Naive thymus-derived CD4-positive, alpha-beta T cell (primary cell): ENCODE data around the gene ERBB3. TPM values are rescaled to one million over a fixed set of nuclear protein-coding genes. Genes with fewer than 3 reads are reported as not detected.

Experiments used
- ATAC-seq: fragments of 150-1000 bp; cut with Tn5 transposase; 2 replicates; pipeline ENCODE4 v1.10.0; 2021; ENCODE audit warnings: mild to moderate bottlenecking, moderate library complexity
- CTCF ChIA-PET: fragments of 350-600 bp; sonication (Branson Sonifier 250); formaldehyde crosslinking; loops from one replicate; lab custom pipeline; 2021; ENCODE audit warnings: antibody characterized with exemption; lab: Charles Lee
- POLR2A ChIA-PET: fragments of 350-600 bp; sonication (Branson Sonifier 250); formaldehyde crosslinking; loops from one replicate; lab custom pipeline; 2021; ENCODE audit warnings: antibody characterized with exemption, inconsistent platforms; lab: Charles Lee
- DNase-seq, 9 donors: peaks; one replicate each; pipeline versions ENCODE4 v3.0.0 to v3.0.0-alpha.2; 2020 to 2022; ENCODE audit warnings: mixed read lengths in 1 of 9
- H3K27ac ChIP-seq: one replicate; pipeline ENCODE4 v1.7.0; 2013; ENCODE audit warnings: mild to moderate bottlenecking, low read depth, low read length, moderate library complexity
- H3K27me3 ChIP-seq, 2 donors: one replicate each; pipeline ENCODE4 v1.7.0; 2013; ENCODE audit warnings: low read length in 2 of 2, mild to moderate bottlenecking in 2 of 2, moderate library complexity in 2 of 2; ENCODE audit not compliant: control insufficient read depth in 2 of 2, insufficient read depth in 2 of 2
- H3K36me3 ChIP-seq, 3 experiments: 1 replicate in 2 of 3; 2 replicates in 1 of 3; pipeline ENCODE4 v1.7.0; 2013; ENCODE audit warnings: low read length in 3 of 3, mild to moderate bottlenecking in 3 of 3, moderate library complexity in 1 of 3; ENCODE audit not compliant: insufficient read depth in 3 of 3, control insufficient read depth in 2 of 3
- H3K4me1 ChIP-seq, 2 donors: one replicate each; pipeline ENCODE4 v1.7.0; 2013; ENCODE audit warnings: low read length in 2 of 2, mild to moderate bottlenecking in 2 of 2, moderate library complexity in 1 of 2; ENCODE audit not compliant: control insufficient read depth in 2 of 2, insufficient read depth in 2 of 2
- H3K4me3 ChIP-seq: 2 replicates; pipeline ENCODE4 v1.7.0; 2013; ENCODE audit warnings: mild to moderate bottlenecking, low read length
- H3K9me3 ChIP-seq, 3 experiments: 1 replicate in 2 of 3; 2 replicates in 1 of 3; pipeline ENCODE4 v1.7.0; 2013; ENCODE audit warnings: low read length in 3 of 3; ENCODE audit not compliant: control insufficient read depth in 2 of 3
- H3K27ac Mint-ChIP-seq, 9 donors: one replicate each; pipeline ENCODE4 v1.8.0; 2020 to 2022; ENCODE audit warnings: mixed read lengths in 9 of 9, mild to moderate bottlenecking in 8 of 9, moderate library complexity in 5 of 9, inconsistent platforms in 2 of 9
- H3K27me3 Mint-ChIP-seq, 5 donors: one replicate each; pipeline ENCODE4 v1.8.0; 2021 to 2022; ENCODE audit warnings: mixed read lengths in 5 of 5, mild to moderate bottlenecking in 1 of 5
- H3K36me3 Mint-ChIP-seq, 5 donors: one replicate each; pipeline ENCODE4 v1.8.0; 2020 to 2022; ENCODE audit warnings: mixed read lengths in 5 of 5, mild to moderate bottlenecking in 3 of 5, inconsistent platforms in 1 of 5
- H3K4me1 Mint-ChIP-seq, 7 donors: one replicate each; pipeline ENCODE4 v1.8.0; 2020 to 2022; ENCODE audit warnings: mixed read lengths in 7 of 7, mild to moderate bottlenecking in 3 of 7, inconsistent platforms in 1 of 7
- H3K4me3 Mint-ChIP-seq, 10 donors: one replicate each; pipeline ENCODE4 v1.8.0; 2020 to 2022; ENCODE audit warnings: mild to moderate bottlenecking in 10 of 10, mixed read lengths in 10 of 10, moderate library complexity in 6 of 10, inconsistent platforms in 2 of 10
- H3K9me3 Mint-ChIP-seq, 11 donors: one replicate each; pipeline ENCODE4 v1.8.0; 2020 to 2022; ENCODE audit warnings: mixed read lengths in 11 of 11, mild to moderate bottlenecking in 4 of 11, inconsistent platforms in 1 of 11, moderate library complexity in 1 of 11
- intact Hi-C, 2 donors: fragments of 100-400 bp; cut with micrococcal nuclease; formaldehyde crosslinking; loops; one replicate each; pipeline ENCODE4 v1.15.1; 2023
- polyA plus RNA-seq, 2 donors: library from polyadenylated mRNA; unstranded; fragments of 300-500 nt; fragmentation: Illumina TruSeq; gene quantifications; one replicate each; pipeline ENCODE4 v1.2.3, GENCODE V29; 2021
- total RNA-seq, 6 experiments: library from RNA in 5 of 6; stranded (reverse) in 5 of 6; gene quantifications; 1 replicate in 5 of 6; 2 replicates in 1 of 6; pipeline ENCODE4 v1.2.3 and lab custom pipeline; 2021 to 2026

Gene ERBB3
- total and polyA plus RNA-seq, 7 experiments from 2014 or later, result 0.22 to 6.4 (median 1.6) TPM

DNA sequence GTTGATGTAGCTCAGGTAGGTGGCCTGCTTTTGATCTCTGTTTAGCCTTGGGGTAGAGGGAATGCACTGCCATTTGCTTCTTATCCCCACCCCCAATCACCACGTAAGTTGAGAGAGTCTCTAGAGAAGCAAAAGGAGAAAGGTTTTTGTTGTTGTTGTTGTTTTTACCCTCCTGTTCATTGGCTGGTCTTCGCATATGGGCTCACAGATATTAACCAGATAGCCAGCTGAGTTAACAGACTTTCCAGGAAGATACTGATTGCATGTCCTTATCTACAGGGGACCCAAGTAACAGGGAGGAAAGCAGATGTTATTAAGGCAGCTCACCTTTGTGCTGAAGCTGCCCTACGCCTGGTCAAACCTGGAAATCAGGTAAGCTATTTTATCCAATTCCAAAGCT is 27.3 kb downstream of the ERBB3 start:
- POLR2A ChIA-PET, result interaction anchor here (1.1 to 9.3 kb wide), 4 partner anchors 11 to 115 kb away, joined by 3 to 230 read pairs (median 6); partner anchors contain the start of genes RNF41, RPL41 and ZC3H10
- peaks cover 23 to 56% (median 24%) of the 10 kb centered on the region in 3 experiments for H3K36me3 ChIP-seq
- H3K36me3 Mint-ChIP-seq, result peaks cover 5 to 40% (median 25%) of the 10 kb centered on the region in 5 donors

DNA sequence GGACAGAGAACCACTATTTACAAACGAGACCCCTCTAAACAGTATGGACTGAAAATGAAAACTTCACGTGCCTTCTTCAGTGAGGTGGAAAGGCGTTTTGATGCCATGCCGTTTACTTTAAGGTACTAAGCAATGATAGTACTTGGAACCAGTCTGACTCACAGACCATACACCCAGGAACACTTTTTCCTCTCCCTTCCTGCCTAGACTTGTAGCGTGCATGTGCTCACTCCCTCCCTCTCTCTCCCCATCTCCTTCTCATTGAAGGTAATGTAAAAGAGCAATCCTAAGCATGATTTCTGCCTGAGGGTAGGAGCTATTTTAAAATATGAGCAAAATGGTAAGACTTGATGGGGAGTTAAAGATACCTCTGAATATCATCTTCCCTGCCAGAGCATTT is 30.6 kb downstream of the ERBB3 start:
- Mint-ChIP-seq H3K36me3 (peaks cover 6 to 54% (median 37%) of the 10 kb centered on the region in 5 donors), H3K9me3 (no peaks in the 10 kb centered on the region), H3K27ac (peak overlapping the region in 1 of 9 donors; percentile 44), H3K4me3 (no peak overlapping the region), H3K4me1 (peaks cover 7 to 40% (median 17%) of the 10 kb centered on the region in 7 donors), H3K27me3 (no peaks in the 10 kb centered on the region)
- H3K27me3 ChIP-seq, result no peaks in the 10 kb centered on the region
- ATAC-seq (no peak), DNase-seq (no peak)
- H3K4me3 ChIP-seq, result no peak overlapping the region
- intact Hi-C loops, result loop anchor here in 1 of 2 donors (10.0 kb wide), 1 partner anchor 524 kb away; the partner anchor contains the start of gene BAZ2A
- H3K27ac ChIP-seq, result no peak overlapping the region
- peaks cover 23 to 68% (median 24%) of the 10 kb centered on the region in 3 experiments for H3K36me3 ChIP-seq
- no peaks in the 10 kb centered on the region for H3K9me3 ChIP-seq
- ChIA-PET CTCF (no interaction called here), POLR2A (interaction anchor here (0.8 to 2.0 kb wide), 2 partner anchors 64 to 112 kb away, joined by 3 to 11 read pairs; no protein-coding TSS in a partner anchor)
- peaks cover 11 to 14% of the 10 kb centered on the region in 2 donors for H3K4me1 ChIP-seq

More for the DNA sequence above, 27.3 kb downstream of the ERBB3 start:
- no peaks in the 10 kb centered on the region for H3K27me3 Mint-ChIP-seq
- Histone ChIP-seq H3K27ac (peak overlapping the region; percentile 6), H3K9me3 (no peaks in the 10 kb centered on the region), H3K4me1 (peaks cover 26 to 28% of the 10 kb centered on the region in 2 donors), H3K27me3 (no peaks in the 10 kb centered on the region), H3K4me3 (no peak overlapping the region)
- DNase-seq (no peak), ATAC-seq (no peak)
- H3K4me3 Mint-ChIP-seq, result peak overlapping the region in 2 of 10 donors; percentile 10 to 25
- CTCF ChIA-PET, result interaction anchor here (0.5 to 1.8 kb wide), 5 partner anchors 9 to 184 kb away, joined by 3 to 6 read pairs (median 3); no protein-coding TSS in a partner anchor
- H3K4me1 Mint-ChIP-seq, result peaks cover 20 to 51% (median 41%) of the 10 kb centered on the region in 7 donors
- H3K9me3 Mint-ChIP-seq, result no peaks in the 10 kb centered on the region
- H3K27ac Mint-ChIP-seq, result peak overlapping the region in 4 of 9 donors; percentile 58 to 99 (median 78)
- intact Hi-C loops, result no loop called here

DNA sequence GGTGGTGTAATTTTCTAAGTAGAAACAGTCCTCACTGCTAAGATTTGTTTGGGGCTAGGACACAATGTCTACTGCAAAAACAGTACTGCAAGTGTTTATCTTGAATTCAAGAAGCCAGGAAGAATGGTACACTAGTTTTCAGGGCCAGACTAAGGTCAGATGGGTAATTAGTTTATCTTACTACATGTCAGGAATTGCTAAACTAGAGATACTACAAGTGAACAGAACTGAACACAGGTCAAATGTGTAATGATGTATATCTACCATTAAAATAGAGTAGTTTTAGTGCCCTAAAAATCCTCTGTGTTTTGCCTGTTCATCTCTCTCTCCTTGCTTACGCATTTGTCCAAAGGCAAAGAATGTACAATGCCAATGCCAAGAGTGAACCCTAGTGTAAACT is 34.1 kb downstream of the ERBB3 start:
- ATAC-seq (no peak), DNase-seq (no peak)
- POLR2A ChIA-PET, result interaction anchor here (1.9 to 2.6 kb wide), 2 partner anchors 10 to 12 kb away, joined by 4 to 20 read pairs; partner anchors contain the start of gene PA2G4
- Mint-ChIP-seq H3K4me1 (peaks cover 17 to 36% (median 20%) of the 10 kb centered on the region in 7 donors), H3K27me3 (no peaks in the 10 kb centered on the region), H3K27ac (peak overlapping the region in 7 of 9 donors; percentile 35 to 98 (median 56)), H3K9me3 (peaks cover 0 to 5% (median 0%) of the 10 kb centered on the region in 11 donors), H3K36me3 (peaks cover 12 to 50% (median 45%) of the 10 kb centered on the region in 5 donors), H3K4me3 (peak overlapping the region in 3 of 10 donors; percentile 0 to 30 (median 19))
- no peak overlapping the region for H3K27ac ChIP-seq
- no peak overlapping the region for H3K4me3 ChIP-seq
- peaks cover 9 to 46% (median 16%) of the 10 kb centered on the region in 3 experiments for H3K36me3 ChIP-seq
- H3K9me3 ChIP-seq, result no peaks in the 10 kb centered on the region
- peaks cover 15 to 20% of the 10 kb centered on the region in 2 donors for H3K4me1 ChIP-seq
- intact Hi-C loops, result loop anchor here in 1 of 2 donors (10.0 kb wide), 1 partner anchor 521 kb away; the partner anchor contains the start of gene BAZ2A
- H3K27me3 ChIP-seq, result no peaks in the 10 kb centered on the region
- CTCF ChIA-PET, result interaction anchor here (0.5 kb wide), 1 partner anchor 69 kb away, joined by 3 read pairs; no protein-coding TSS in a partner anchor

DNA sequence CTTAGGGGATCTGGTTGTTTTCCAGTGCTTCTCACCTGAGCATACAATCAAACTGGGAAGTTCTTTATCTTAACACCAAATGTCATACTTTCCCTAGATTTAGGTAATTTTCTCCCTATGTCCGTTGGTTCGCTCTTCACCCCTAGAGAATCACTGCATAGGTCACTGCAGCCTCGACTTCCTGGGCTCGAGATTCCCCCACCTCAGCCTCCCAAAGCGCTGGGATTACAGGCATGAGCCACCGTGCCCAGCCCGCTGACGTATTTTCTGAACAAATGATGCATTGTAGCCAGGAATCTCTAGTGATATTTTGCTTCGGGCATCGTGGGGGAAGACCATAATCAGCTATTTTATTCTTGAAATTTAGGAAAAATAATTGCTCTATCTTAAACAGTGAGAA is 35.4 kb downstream of the ERBB3 start:
- ChIA-PET POLR2A (interaction anchor here (0.6 to 7.6 kb wide), 14 partner anchors 11 to 377 kb away, joined by 3 to 230 read pairs (median 9); partner anchors contain the start of genes ESYT1, MYL6, PA2G4 and PYM1), CTCF (interaction anchor here (0.7 to 5.1 kb wide), 3 partner anchors 12 to 1270 kb away, joined by 3 to 44 read pairs (median 3); partner anchors contain the start of gene PA2G4)
- H3K4me1 ChIP-seq, result peaks cover 24 to 25% of the 10 kb centered on the region in 2 donors
- H3K27me3 ChIP-seq, result no peaks in the 10 kb centered on the region
- DNase-seq (no peak), ATAC-seq (no peak)
- H3K27ac ChIP-seq, result peak overlapping the region; percentile 93
- H3K4me3 ChIP-seq, result peak overlapping the region; percentile 95
- intact Hi-C loops, result loop anchor here (5.0 to 10.0 kb wide), 7 partner anchors 118 to 1627 kb away; partner anchors contain the start of genes BAZ2A (in 1 of the 2), MARS1 (in 1 of the 2), PTGES3 (in 1 of the 2) and SUOX (in 1 of the 2)
- Mint-ChIP-seq H3K27ac (peak overlapping the region; percentile 95 to 99 (median 98)), H3K4me1 (peaks cover 24 to 47% (median 32%) of the 10 kb centered on the region in 7 donors), H3K4me3 (peak overlapping the region; percentile 87 to 100 (median 96)), H3K36me3 (peaks cover 12 to 44% (median 42%) of the 10 kb centered on the region in 5 donors), H3K9me3 (peaks cover 0 to 5% (median 0%) of the 10 kb centered on the region in 11 donors), H3K27me3 (no peaks in the 10 kb centered on the region)
- no peaks in the 10 kb centered on the region for H3K9me3 ChIP-seq
- H3K36me3 ChIP-seq, result peaks cover 3 to 33% (median 9%) of the 10 kb centered on the region in 3 experiments

DNA sequence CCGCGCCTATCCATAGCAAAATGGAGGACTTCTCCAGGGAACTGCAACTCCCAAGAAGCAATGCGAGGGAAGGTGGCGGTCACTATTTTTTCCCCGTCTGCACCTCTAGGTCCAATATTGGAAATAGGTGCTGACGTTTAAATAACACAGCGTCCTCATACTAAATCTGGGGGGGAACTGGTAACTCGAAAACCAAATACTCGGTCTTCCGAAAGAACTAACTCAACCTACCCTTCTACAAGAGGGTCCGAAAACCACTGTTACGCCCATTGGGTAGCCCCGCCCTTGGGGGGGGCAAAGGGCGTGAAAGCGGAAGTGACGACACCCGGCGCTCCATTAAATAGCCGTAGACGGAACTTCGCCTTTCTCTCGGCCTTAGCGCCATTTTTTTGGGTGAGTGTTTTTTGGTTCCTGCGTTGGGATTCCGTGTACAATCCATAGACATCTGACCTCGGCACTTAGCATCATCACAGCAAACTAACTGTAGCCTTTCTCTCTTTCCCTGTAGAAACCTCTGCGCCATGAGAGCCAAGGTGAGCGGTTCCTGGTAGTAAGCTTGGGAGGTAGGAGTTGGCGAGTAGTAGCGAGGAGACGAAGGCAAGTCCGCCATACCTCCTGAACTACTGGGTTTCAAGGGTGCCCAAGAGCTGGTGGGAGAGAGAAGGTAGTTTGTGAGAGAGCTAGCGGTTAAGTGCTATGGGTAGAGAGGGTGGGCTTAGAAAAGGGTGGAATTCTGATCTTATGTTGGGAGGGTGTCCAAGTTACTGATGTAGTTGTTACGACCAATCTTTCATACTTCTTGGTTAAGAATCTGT is 36.5 kb downstream of the ERBB3 start, which contains the start of gene RPL41:
RPL41 (plus strand) TSS at position 367 of the 815 bp plus-strand sequence.
- DNase-seq, result peak; percentile 85 to 97 (median 96)
- H3K4me3 Mint-ChIP-seq, result peak within 1 kb of the TSS; percentile 87 to 100 (median 96)
- POLR2A ChIA-PET, result interaction anchor here (0.6 to 7.6 kb wide), 31 partner anchors 8 to 389 kb away, joined by 3 to 230 read pairs (median 6); partner anchors contain the start of genes ANKRD52, CNPY2, COQ10A and ESYT1
- H3K27ac Mint-ChIP-seq, result peak within 1 kb of the TSS; percentile 95 to 99 (median 98)
- H3K36me3 Mint-ChIP-seq, result peaks cover 7 to 39% (median 32%) of the 10 kb centered on the region in 5 donors
- Histone ChIP-seq H3K27me3 (no peaks in the 10 kb centered on the region), H3K27ac (peak within 1 kb of the TSS; percentile 93), H3K9me3 (no peaks in the 10 kb centered on the region), H3K4me1 (peaks cover 24 to 25% of the 10 kb centered on the region in 2 donors), H3K36me3 (peaks cover 0 to 33% (median 3%) of the 10 kb centered on the region in 3 experiments), H3K4me3 (peak within 1 kb of the TSS; percentile 95)
- intact Hi-C loops, result loop anchor here (1.0 to 10.0 kb wide), 14 partner anchors 12 to 1836 kb away; partner anchors contain the start of genes PA2G4 (in 2 of the 2), BAZ2A (in 1 of the 2), CBX5 (in 1 of the 2) and CS (in 1 of the 2)
- H3K4me1 Mint-ChIP-seq, result peaks cover 24 to 47% (median 34%) of the 10 kb centered on the region in 7 donors
- no peaks in the 10 kb centered on the region for H3K27me3 Mint-ChIP-seq
- ATAC-seq, result peak; percentile 63
- peaks cover 0 to 5% (median 0%) of the 10 kb centered on the region in 11 donors for H3K9me3 Mint-ChIP-seq
- CTCF ChIA-PET, result interaction anchor here (0.5 to 13.4 kb wide), 13 partner anchors 9 to 1269 kb away, joined by 3 to 193 read pairs (median 4); partner anchors contain the start of genes ESYT1, PA2G4, RNF41 and SMARCC2
